GM08714 (cell line): ENCODE data around the gene NLK.
"Not testable (repeated sequence)": the region's sequence is repeated elsewhere in the genome, so short reads cannot be mapped to it uniquely, and the experiment has no call there.

Source experiments
- H3K4me3 ChIP-seq: fragments of 200-500 bp; sonication (Bioruptor generic); 2 replicates; pipeline ENCODE4 v1.5.1; 2014; ENCODE audit warnings: mild to moderate bottlenecking, low read length, inconsistent platforms
- ZNF274 ChIP-seq: IDR thresholded peaks from 2 replicates; pipeline ENCODE4 v1.6.1; 2012; ENCODE audit warnings: mild to moderate bottlenecking, low read depth, low read length

NLK gene

GRCh38 chr17:28187931-28188330 lies 145.5 kb downstream of the NLK start:
- no peak for TF ChIP-seq ZNF274

GRCh38 chr17:28188841-28189263 lies 146.4 kb downstream of the NLK start:
- TF ChIP-seq ZNF274 = no peak
- H3K4me3 ChIP-seq = no peak overlapping the region

More at GRCh38 chr17:28187931-28188330, 145.5 kb downstream of the NLK start:
- H3K4me3 ChIP-seq = no peak overlapping the region

DNA sequence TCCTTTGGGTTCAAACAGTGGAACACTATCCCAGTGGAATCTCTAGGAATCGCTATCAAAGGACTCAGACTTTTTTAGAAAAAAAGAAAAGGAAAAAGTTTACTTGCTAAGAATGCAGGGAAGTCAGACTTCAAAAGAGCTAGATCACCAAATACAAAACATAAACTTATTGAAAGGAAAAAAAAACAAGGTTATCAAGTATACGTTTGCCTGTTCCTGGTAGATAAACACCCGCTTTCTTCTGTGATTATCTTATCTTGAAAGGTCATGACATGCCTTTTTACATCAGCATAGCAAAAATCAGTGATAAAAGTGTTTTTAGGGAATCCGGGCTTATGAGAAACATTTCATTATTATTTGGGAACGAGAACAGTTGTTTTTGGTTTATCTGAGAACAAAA lies 147.2 kb downstream of the NLK start:
- no peak for TF ChIP-seq ZNF274
- H3K4me3 ChIP-seq = no peak overlapping the region

DNA sequence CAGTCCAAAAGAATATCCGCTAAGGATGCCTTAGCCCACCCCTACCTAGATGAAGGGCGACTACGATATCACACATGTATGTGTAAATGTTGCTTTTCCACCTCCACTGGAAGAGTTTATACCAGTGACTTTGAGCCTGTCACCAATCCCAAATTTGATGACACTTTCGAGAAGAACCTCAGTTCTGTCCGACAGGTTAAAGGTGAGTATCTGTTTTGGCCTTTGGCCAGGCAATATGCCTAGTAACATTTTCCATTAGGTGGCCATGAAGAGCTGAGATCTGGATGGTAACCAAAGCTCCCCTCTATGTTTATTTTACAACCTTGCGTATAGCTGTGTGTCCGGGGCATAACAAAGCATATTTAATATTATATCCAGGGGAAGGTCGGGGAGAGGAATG lies 148.5 kb downstream of the NLK start:
- no peak overlapping the region for H3K4me3 ChIP-seq
- no peak for TF ChIP-seq ZNF274

- no peak for TF ChIP-seq ZNF274
- no peak overlapping the region for H3K4me3 ChIP-seq
Observed at GRCh38 chr17:28193241-28193640, 150.8 kb downstream of the NLK start.

DNA sequence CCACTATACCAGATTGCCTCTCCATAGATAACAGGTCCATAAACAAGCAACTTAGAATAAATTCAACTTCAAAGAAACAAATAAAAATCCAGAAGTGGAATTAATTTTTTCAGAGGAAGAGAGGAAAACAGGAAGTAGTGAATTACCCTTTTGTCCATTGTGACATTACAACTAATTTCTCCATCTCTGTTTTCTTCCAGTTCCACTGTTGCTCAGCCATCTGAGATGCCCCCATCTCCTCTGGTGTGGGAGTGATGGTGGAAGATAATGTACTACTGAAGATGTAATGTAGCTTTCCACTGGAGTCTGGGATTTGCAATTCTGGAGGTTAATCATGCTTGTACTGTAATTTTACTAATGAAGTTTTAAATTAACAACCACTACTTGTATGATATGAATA lies 151.9 kb downstream of the NLK start:
- no peak overlapping the region for H3K4me3 ChIP-seq
- TF ChIP-seq ZNF274 = no peak

DNA sequence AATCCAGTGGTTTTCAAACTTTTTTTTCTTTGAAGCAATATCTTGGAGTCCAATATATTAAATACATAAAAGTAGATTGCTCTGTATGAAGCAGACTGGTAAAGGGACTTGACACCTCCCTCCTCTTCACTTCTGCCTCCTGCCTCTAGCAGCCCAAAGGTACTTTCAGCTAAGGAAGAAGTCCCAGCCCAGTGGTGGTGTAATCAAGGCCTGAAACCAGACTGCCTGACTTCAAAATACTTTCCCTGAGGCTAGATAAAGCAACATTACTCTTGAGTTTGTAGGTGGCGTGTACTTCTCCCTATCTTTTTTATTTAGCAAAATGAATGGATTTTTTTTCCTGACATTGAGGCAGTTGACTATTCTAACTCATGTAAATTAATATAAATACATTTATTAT lies 154.2 kb downstream of the NLK start:
- no peak for TF ChIP-seq ZNF274
- H3K4me3 ChIP-seq = no peak overlapping the region

DNA sequence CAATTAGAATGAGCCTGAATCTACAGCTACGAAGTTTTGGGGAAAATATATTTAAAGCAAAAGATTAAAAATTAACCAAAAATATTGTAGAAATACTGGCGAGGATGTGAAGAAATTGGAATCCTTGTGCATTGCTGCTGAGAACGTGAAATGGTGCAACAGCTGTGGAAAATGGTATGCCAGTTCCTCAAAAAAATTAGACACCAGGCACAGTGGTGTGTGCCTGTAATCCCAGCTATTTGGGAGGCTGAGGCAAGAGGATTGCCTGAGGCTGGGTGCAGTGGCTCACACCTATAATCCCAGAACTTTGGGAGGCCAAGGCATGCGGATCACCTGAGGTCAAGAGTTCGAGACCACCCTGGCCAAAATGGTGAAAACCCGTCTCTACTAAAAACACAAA lies 156.6 kb downstream of the NLK start:
- no peak for TF ChIP-seq ZNF274

GRCh38 chr17:28199728-28200127 lies 157.3 kb downstream of the NLK start:
- no peak for TF ChIP-seq ZNF274
- H3K4me3 ChIP-seq = no peak overlapping the region

More for the DNA sequence above, 156.6 kb downstream of the NLK start:
- H3K4me3 ChIP-seq = no peak overlapping the region

DNA sequence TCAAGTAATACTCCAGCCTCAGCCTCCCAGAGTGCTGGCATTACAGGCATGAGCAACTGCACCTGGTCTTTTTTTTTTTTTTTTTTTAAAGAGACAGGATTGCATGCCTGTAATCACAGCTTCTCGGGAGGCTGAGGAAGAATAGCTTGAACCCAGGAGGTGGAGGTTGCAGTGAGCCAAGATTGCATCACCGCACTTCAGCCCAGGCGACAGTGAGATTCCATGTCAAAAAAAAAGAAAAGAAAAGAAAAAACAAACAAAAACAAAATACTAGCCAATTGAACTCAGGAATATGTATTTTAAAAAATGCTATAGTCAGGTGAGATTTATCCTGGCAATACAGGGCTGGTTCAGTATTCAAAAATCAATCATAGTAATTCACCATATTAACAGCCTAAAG lies 158.8 kb downstream of the NLK start:
- H3K4me3 ChIP-seq = no peak overlapping the region
- no peak for TF ChIP-seq ZNF274

GRCh38 chr17:28204244-28204643 lies 161.8 kb downstream of the NLK start:
- TF ChIP-seq ZNF274 = no peak
- no peak overlapping the region for H3K4me3 ChIP-seq

DNA sequence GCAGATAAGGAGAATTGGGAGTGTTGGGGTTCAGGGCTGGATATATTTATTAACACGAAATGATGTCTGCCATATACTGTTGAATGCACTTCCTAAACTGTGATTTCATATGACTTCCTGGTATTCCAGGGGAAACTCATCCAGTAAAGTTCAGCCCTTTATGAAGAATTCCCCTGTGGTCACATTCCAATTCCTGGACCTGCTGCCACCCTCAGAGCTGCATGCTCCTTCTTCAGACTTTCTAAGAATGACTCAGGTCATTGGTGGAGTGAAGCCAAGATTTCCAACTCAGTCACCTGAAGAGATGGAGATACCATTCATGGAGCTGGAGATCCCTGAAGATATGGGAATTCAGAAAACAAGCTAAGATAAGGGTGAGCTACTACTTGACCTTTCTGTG lies 162.3 kb downstream of the NLK start:
- no peak overlapping the region for H3K4me3 ChIP-seq
- TF ChIP-seq ZNF274 = no peak

DNA sequence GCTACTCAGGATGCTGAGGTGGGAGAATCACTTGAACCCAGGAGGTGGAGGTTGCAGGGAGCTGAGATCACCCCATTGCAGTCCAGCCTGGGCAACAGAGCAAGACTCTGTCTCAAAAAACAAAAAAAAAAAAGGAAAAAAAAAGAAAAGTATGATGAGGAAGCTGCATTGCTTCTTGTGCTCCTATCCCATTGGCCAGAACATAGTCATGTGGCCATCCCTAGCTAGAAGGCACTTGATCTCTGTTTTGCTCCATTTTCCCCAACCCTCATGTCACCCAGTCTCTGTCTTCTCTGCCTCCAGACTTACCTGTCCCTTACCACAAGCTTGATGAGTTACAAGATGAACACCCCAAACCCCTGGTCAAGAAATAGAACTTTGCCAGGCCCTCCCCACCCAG lies 163.8 kb downstream of the NLK start:
- TF ChIP-seq ZNF274 = no peak
- no peak overlapping the region for H3K4me3 ChIP-seq

- H3K4me3 ChIP-seq = no peak overlapping the region
- TF ChIP-seq ZNF274 = no peak
Observed at GRCh38 chr17:28211811-28212210, 169.3 kb downstream of the NLK start.

- H3K4me3 ChIP-seq = not testable (repeated sequence)
Observed at GRCh38 chr17:28213578-28213977, 171.1 kb downstream of the NLK start.

DNA sequence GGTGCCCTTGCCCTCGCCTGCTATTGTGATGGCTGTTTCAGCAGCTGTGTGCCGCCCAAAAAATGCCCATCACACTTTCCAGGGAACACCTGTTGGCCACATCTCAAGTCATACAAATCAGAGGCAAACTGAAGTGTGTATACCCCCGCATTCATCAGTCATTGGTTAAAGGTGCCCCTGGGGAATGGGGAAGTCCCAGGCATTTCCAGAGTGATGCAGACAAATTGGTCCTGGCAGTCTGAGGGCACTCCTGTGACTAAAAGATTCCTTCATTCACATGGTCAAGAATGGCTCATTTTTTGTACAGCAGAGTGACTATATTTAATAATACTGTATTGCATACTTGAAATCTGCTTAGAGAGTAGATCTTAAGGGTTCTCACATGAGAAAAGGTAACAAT lies 173.6 kb downstream of the NLK start:
- no peak for TF ChIP-seq ZNF274
- H3K4me3 ChIP-seq = no peak overlapping the region

- TF ChIP-seq ZNF274 = no peak
- no peak overlapping the region for H3K4me3 ChIP-seq
Observed at GRCh38 chr17:28216528-28216927, 174.1 kb downstream of the NLK start.
